ENCODE results near the gene RUSC2. TPM values are rescaled to one million over a fixed set of nuclear protein-coding genes. Genes with fewer than 3 reads are reported as not detected.
"Not testable (repeated sequence)": the region's sequence is repeated elsewhere in the genome, so short reads cannot be mapped to it uniquely, and the experiment has no call there.

Gene RUSC2
- total and polyA plus RNA-seq, 7 donors: 0.92 to 47.1 (median 30.9) TPM

GRCh38 chr9:35476596-35476995 is 13.3 kb upstream of the RUSC2 start:
- no peaks in the 10 kb centered on the region for H3K4me1 ChIP-seq
- TF ChIP-seq EP300 (IDR thresholded peaks at IDR 0.05) (no peak), POLR2AphosphoS5 (IDR thresholded peaks at IDR 0.05) (no peak), POLR2A (IDR thresholded peaks at IDR 0.05) (no peak), CTCF (IDR thresholded peaks at IDR 0.05) (no peak)
- H3K9me3 ChIP-seq: no peaks in the 10 kb centered on the region
- intact Hi-C loops (cut with DNase I): loop anchor here (10.0 kb wide), 1 partner anchor 582 kb away; a partner anchor contains a TSS
- no peak for DNase-seq
- H3K36me3 ChIP-seq: no peaks in the 10 kb centered on the region
- 57 to 74% methylated on average over 8 of the region's 8 CpGs for WGBS, 2 donors
- H3K27me3 ChIP-seq: no peaks in the 10 kb centered on the region
- H3K4me3 ChIP-seq: no peak overlapping the region
- no peak overlapping the region for H3K27ac ChIP-seq

DNA sequence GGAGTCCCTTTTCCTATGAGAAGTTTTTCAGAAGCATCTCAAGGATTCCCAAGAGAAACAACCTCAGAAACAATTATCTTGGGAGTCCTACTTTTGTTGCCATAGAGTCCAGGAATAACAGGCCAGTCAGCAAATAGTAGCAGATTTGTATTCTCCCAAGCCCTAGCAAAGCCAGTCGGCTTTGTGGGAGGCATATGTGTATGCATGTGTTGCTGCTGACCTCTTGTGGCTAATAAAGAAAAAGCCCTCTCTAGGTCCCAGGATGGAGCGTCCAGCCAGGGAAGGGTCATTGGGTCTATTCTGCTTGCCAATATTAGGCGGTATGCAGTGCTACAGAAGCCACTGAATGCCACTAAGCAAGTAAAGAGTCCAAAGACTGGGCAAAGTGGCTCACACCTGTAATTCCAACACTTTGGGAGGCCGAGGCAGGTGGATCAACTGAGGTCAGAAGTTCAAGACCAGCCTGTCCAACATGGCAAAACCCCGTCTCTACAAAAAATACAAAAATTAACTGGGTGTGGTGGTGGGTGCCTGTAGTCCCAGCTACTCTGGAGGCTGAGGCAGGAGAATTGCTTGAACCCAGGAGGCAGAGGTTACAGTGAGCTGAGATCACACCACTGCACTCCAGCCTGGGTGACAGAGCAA is 12.6 kb upstream of the RUSC2 start:
- TF ChIP-seq CTCF (IDR thresholded peaks at IDR 0.05): peak; percentile 33 to 88 (median 65)
- DNase-seq: peak; percentile 77
- not testable (repeated sequence) for H3K4me3 ChIP-seq, H3K36me3 ChIP-seq, H3K27ac ChIP-seq, H3K4me1 ChIP-seq, H3K27me3 ChIP-seq, H3K9me3 ChIP-seq
- 9 to 28% methylated on average over 5 of the region's 5 CpGs for WGBS, 2 donors
- intact Hi-C loops (cut with DNase I): loop anchor here (1.0 to 10.0 kb wide), 2 partner anchors 360 to 583 kb away; a partner anchor contains a TSS

GRCh38 chr9:35478871-35479270 is 11.0 kb upstream of the RUSC2 start:
- no peak for DNase-seq
- intact Hi-C loops (cut with DNase I): loop anchor here (10.0 kb wide), 1 partner anchor 584 kb away; a partner anchor contains a TSS
- no peaks in the 10 kb centered on the region for H3K4me1 ChIP-seq

DNA sequence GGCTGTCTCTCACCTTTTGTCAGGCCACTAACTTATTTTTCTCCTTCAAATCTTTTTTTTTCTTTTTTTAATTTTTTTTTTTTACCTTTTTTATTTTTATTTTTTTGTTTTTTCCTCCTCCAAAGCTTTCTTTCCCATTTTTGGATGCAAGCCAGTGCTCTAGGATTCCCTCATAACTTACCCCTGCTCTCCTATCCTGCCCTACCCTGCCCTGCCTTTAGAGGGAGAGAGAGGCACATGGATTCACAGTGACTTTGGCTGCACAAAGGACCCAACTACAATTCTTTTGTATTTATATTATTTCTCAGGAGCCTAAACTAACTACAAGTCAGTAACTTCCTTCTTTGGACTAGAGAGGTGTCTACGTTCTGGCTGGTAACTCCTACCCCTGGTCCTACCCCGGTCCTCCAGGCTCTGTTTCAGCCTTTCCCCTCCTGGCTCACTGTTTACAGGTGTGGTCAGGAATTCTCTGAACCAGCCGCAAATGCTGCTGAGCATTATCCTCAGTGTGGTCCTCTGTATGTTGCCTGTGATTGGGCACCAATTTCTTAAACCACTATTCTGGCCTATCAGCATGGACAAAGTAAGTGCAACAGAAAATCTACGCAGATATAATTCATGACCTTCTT is 8.4 kb upstream of the RUSC2 start:
- WGBS, 2 donors: 70 to 79% methylated on average over 4 of the region's 4 CpGs

More at GRCh38 chr9:35478871-35479270, 11.0 kb upstream of the RUSC2 start:
- H3K4me3 ChIP-seq: no peak overlapping the region
- H3K27ac ChIP-seq: no peak overlapping the region
- TF ChIP-seq EP300 (IDR thresholded peaks at IDR 0.05): no peak
- TF ChIP-seq POLR2AphosphoS5 (IDR thresholded peaks at IDR 0.05): no peak
- no peak for TF ChIP-seq POLR2A (IDR thresholded peaks at IDR 0.05)
- no peak for TF ChIP-seq CTCF (IDR thresholded peaks at IDR 0.05)
- 74 to 84% methylated on average over 1 of the region's 1 CpG for WGBS, 2 donors
- H3K36me3 ChIP-seq: no peaks in the 10 kb centered on the region
- no peaks in the 10 kb centered on the region for H3K9me3 ChIP-seq
- no peaks in the 10 kb centered on the region for H3K27me3 ChIP-seq

More for the DNA sequence above, 8.4 kb upstream of the RUSC2 start:
- intact Hi-C loops (cut with DNase I): loop anchor here (1.0 to 10.0 kb wide), 2 partner anchors 73 to 487 kb away; no protein-coding TSS in a partner anchor
- H3K4me3 ChIP-seq: no peak overlapping the region
- H3K27ac ChIP-seq: no peak overlapping the region
- no peaks in the 10 kb centered on the region for H3K36me3 ChIP-seq
- no peaks in the 10 kb centered on the region for H3K9me3 ChIP-seq
- no peaks in the 10 kb centered on the region for H3K4me1 ChIP-seq
- no peaks in the 10 kb centered on the region for H3K27me3 ChIP-seq
- no peak for TF ChIP-seq EP300 (IDR thresholded peaks at IDR 0.05)
- peak; percentile 56 to 74 (median 64) for TF ChIP-seq CTCF (IDR thresholded peaks at IDR 0.05)
- TF ChIP-seq POLR2A (IDR thresholded peaks at IDR 0.05): no peak
- peak in 1 of 4 donors; percentile 13 for TF ChIP-seq POLR2AphosphoS5 (IDR thresholded peaks at IDR 0.05)
- peak; percentile 79 for DNase-seq

Measured in sigmoid colon (tissue), 7 donors.